GM19023 (cell line): ENCODE measurements around the gene SUMF1.
A peak's percentile ranks its signal among the peaks of the same experiment; 100 is the strongest.

Source experiments
- ATAC-seq: cut with Tn5 transposase; IDR thresholded peaks from one replicate; pipeline ENCODE4 v1.9.1; 2021; ENCODE audit warnings: mild to moderate bottlenecking, moderate library complexity; ENCODE audit not compliant: unreplicated experiment

SUMF1 gene

DNA sequence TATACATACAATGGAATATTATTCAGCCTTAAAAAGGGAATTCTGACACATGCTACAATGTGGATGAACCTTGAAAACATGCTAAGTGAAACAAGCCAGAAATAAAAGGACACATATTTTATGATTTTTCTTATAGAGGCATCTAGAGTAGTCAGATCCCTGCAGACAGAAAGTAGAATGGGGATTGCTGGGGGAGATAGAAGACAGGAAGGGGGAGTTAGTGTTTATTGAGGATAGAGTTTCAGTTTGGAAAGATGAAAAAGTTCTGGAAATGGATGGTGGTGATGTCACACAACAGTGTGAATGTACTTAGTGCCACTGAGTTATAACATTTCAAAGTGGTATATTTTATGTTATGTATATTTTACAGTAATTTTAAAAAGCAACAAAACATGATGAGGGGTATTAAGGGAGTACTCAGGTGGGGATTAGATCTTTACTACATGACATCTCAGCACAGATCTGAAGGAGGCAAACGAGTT, 30.8 kb upstream of the SUMF1 start:
- ATAC-seq = no peak

DNA sequence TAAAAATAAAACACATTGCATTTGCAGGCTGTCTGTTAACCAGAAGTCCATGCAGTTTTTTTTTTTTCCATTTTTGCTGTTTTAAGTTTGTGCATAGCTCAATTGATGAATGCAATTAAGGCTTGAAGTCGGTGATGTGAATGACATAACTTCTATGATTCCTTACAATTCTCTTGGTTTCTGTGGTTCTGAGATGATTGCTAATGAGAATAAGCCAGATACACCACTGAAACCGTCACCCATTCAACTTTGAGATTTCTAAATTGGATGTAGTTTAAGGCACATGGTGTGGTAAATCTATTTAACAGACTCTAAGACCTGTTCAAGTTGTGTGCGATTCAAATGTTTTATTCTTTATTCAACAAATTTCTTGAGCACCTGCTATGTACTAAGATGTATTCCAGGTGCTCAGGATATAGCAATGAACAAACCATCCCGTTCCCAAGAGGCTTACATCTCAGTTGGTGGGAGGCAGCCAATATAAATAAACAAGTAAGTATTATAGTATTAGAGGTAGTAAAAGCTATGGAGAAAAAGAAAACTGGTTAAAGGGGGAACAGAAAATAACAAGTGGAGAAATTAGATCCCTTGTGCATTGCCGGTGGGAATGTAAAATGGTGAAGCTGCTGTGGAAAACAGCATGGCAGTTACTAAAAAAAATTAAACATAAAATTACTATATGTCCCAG, 30.1 kb upstream of the SUMF1 start:
- ATAC-seq = no peak

DNA sequence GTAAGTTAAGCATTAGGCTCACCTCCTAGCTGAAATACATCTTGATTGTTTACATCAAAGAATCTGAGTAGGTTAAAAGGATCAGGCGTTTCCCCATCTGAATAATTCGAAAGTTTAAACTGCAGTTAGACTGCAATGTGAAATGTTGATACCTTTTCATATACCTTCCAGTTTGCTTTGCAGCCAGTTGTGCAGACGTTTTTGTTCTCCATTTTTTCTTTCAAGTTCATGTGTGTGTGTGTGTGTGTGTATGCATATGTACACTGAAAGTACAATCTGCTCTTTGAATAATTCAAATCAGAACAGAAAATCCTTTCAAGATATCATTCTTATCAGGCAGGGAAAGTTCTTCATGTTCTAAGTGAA, 29.0 kb upstream of the SUMF1 start:
- ATAC-seq = no peak

DNA sequence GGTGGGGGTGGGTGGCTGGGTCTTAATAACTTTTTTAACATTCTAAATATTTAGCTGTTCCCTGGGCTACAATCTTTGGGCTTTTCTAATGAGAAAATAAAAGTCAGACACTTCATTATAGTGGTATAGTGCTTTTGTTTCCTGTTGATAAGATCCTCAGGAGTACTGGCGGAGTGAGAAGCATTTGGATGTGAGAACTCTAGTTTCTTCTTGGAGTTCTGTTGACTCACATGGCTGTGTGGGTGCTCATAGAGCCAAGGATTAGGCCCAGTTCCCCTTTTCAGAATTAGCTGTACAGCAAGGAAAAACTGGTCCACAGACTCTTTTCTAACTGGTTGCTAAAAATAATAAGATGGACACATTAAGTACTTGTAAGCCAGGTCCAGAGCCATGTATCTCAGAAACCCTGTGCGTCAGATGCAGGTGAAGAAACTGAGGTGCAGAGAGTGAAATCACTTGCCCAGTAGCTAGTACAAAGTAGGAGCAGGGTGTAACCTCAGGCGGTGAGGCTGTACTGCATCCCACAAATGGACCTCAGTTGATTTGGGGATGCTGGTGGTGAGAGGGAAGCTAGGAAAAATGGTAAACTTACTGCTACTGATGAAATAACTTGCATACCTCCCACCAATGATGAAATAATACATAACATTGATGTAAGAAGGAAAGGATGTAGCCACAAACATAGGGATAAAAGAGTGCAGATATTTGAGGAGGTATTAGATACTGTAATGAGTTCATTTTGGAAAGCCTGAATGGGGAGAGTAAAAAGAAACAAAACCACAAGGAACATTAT, 28.4 kb upstream of the SUMF1 start:
- ATAC-seq = no peak

DNA sequence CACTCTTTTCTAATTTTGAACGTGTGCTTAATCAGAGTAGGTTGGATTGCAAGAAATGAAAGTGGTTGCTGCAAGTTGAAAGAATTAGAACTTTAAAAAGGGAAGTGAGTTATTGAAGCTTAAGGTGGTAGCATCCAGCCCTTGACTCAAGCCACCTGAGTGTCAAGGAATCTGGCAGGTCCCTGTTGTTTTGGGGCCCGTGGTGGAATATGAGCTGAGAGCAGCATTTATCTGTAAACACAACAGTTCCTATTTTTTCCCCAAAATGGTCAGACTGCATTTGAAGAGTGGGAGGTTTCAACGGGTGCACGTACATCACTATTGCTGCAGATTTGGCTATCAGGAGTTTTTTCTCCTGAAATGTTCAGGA, 27.8 kb upstream of the SUMF1 start:
- no peak for ATAC-seq

DNA sequence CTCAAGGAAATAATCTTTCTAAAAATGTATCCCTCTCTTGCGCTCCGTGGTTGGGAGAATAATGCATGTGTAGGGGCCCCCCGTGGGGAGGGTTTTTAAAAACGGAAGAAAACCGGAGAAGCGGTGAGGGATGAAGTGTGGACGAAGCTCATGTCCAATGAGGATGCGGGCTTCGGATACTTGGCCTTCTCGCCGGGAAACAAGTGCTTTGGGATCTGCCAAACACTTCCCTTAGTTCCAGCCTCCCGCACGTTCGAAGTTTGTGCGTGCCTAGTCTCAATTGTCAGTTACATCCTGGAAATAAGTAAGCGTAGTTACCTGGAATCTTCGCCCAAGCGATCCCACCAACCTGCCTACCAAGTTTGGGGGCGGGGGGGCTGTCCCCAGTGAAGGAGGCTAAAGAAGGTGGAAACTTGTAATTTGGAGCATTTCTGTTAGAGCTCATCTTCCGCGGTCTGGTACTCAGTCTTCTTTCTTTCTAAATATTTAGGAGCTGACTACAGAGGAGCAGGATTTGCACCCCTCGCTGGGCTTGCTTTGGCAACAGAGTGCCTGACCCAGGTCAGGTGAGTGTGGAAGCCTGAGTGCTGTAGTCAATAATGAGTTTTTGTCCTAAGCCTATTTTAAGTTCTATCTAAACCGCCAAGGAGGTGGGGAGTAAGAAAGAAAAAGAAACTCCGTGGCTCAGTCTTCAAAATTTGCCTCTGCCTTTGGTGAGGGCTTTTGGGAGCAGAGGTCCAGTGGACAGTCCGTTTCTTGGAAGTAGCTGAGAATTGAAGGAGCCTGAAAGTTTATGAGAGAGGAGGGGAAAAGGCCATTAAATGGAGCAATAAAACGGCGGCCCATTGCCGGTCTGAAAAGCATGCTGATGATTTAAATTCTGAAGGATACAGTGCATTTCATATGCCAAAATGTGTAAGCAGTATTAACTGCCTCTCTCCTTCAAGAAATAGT, 27.1 kb upstream of the SUMF1 start:
- ATAC-seq = no peak

DNA sequence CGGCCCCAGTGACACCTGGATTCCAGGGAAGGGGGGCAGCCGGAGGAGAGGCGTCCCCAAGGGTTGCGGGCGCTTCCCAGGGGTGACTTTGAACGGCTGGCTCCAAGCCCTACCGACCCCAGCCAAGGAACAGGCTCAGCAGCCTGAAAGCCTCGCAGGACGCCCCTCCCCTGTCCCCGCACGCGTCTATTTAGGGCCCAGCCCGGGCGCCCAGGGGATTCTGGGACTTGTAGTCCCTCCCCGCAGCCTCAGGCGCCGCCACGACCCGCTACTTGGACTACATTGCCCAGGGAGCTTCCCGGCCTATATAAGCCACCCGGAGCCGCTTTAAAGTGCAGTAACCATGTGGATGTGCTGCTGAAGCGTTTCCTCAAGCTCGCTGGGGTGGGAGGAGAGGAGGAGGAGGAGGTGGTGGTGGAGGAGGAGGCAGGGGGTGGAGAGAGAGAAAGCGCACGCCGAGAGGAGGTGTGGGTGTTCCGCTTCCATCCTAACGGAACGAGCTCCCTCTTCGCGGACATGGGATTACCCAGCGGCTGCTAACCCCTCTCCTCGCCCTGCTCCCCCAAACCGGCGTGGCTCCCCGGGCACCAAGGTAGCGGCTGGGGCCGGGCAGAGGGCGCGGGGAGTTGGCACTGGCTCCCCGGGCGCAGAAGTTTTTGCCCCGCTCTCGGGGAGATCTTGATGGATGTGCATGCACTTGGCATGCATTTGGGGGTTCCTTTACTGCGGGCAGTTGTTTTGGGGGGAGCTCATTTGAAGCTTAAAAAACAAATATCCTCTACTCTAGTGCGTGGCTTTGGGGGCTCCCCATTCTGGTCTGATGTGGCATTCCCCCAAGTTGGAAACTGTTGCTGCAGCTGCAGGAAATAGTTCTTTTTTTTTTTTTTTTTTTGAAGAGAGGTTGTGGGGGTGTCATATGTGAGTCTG, 26.2 kb upstream of the SUMF1 start, which contains the start of gene ITPR1:
Gene ITPR1 (plus strand): TSS at position 335 of the 927 bp plus-strand sequence. CDS start 23,144 bp downstream, outside the sequence.
- peak; percentile 95 for ATAC-seq

DNA sequence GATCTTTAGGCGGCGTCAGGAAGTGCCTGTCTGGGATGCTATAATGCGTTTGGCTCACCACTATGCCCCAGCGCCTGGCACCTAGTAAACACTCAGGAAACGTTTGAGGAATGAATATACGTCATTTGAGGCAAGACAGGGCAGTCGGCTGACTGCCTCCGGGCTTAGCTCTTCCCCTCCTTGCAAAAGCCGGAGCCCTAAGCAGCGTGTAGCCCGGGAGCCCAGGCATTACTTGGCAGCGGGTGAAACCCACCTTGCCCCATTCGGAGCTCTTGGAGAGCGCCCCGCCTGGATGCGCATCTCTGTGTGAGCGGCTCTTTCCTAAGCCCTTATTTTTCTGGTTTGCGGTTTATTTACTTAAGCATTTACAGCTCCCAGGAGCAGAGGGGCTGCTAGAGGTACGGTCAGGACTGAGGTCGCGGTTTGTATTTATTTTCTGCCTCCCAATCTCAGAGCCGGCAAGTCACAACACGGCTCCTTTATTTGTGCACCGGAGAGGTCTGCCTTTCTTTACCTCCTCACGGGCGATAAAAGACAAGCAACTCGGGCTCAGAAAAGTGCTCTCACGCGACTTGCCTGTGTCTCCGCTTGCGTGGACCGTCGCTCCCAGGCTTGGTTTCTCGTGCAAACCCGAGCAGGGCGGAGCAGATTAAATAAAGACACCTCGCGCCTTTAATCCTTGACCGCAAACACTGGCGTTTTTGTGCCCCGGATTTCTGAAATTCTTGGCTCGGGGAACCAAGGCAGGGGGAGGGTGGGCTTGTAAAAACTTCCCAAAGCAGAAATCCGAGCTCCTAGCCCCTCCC, 25.3 kb upstream of the SUMF1 start:
- peak; percentile 15 for ATAC-seq

DNA sequence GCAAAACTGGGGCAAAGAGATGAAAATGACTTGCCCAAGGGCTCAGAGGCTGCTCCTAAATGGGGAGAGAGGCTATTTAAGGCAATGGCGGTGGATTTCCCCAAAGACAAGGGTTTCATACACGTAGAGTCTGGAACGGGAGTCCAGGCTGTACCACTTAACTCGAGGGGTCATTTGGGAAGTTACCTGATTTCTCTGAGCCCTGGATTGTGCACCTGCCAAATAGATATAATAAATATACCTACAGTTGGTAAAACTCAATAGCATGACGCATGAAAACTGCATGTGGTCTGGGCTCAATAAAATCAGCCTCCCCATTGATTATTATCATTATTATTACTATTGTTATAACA, 24.8 kb upstream of the SUMF1 start:
- ATAC-seq = no peak

DNA sequence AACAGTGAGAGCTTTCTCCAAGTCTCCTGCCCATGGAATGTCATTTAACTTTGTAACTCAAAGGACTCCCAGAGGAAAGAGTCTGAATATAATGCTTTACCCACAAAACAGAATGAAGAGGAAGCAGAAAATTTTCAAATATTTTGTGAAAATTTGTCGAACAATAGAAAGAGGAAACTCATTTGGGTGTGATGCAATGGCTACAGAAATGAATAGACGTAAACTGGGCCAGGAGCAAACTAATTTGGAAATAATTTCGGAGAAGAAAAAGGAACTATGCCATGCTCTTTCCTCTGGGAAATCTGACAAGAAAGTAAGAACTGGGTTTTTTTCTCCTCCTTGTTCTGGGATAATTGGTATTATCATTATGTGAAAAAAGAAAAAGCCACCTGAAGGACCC, 11.2 kb upstream of the SUMF1 start:
- no peak for ATAC-seq

DNA sequence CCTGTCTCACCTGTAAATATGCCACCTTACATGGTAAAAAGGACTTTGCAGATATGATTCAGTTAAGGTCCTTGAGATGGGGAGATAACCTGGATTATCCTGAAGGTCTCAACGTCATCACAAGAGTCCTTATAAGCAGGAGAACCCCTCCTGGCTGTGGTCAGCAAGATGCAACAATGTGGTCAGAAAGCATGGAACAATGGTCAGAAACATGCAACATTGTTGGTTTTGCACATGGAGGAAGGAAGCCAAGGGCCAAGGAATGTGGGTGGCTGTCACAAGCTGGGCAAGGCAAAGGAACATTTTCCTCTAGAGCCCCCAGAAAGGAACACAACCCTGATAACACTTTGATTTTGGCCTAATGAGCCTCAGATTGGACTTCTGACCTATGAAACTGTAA, 9.4 kb upstream of the SUMF1 start:
- no peak for ATAC-seq

DNA sequence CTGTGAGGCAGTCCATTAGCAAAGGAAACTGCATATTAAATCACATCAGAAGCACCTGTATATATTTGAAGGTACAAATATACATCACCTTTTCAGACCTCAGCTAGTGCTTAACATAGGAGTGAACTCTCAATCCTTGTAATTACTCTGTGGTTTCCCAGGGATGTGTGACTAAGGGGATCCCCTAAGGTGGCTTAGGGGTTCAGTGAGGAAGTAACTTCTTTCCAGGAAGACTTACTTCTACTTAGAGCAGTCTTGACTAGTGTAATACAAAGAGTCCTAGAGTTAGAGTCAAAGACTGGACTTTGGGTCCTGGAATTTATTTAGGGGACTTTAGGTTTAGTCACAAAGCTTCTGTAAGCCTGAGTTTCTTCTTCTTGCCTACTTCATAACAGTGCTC, 8.7 kb upstream of the SUMF1 start:
- no peak for ATAC-seq

DNA sequence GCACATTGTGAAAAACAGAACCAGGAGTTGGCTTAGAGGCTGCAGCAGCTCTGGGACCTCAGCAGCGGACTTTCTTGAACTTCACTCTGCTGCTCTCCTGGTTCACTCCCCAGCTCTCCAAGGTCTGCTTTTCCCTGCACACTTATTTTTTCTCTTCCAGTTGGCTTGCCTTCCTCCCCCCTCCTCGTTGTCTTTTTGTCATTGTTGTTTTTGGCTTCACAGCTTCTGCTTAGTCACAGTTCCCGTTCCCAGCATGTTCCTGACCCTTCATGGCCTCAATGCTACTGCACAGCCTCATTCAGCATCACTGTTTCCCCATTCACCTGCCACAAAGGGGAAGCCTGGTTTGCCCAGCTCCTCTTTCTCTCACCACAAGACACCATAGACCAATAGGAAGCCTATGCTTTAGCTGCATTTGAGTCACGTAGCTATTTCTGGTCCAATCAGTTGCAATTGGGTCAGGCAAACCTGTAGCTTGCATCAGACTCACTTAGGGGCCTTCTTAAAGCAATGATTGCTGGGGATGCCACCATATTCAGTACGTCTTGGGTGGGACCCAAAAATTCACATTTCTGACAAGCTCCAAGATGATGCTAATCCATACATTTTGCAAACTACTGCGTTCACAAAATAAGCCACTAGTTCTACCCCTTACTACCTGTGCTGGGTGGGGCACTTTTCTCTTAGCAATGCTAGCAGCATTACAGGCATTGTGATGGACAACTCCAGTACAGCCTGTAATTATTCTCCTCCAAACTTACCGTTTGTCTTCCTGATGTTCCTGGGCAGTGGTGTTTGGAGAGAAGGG, 7.8 kb upstream of the SUMF1 start:
- ATAC-seq = peak; percentile 45

DNA sequence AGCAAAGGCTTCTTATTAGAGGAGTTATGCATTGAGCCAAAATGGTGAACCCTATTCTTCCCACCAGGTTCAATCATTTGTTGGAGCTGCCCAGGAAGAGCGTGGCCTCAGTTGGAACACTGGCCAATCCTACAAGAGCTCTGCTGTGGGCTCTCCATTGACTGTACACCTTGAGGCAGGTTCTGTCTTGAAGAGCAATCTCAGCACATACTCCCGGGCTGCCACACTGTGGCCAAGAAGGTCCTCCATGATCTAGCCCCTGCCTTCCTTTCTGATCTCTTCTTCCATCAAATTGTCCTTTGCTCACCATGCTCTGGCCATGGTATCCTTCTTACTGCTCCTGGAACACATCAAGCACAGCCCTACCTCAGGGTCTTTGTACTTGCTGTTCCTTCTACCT, 5.7 kb upstream of the SUMF1 start:
- ATAC-seq = no peak

DNA sequence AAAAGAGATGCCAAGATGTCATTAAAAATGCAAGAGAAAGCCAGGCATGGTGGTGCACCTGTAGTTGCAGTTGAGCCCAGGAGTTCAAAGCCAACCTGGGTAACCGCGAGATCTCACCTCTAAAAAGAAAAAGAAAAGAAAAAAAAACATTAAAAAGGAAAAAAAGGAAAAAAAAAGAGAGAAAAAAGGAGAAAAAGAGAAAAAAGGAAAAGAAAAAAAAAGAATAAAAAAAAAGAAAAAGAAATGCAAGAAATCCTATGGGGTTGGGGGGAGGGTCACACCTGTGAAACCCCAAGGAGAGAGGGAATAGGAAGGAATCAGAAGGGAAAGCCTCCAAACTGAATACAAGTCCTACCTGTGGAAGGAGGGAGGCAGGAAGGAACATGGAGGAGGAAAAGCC, 5.2 kb upstream of the SUMF1 start:
- ATAC-seq = no peak

DNA sequence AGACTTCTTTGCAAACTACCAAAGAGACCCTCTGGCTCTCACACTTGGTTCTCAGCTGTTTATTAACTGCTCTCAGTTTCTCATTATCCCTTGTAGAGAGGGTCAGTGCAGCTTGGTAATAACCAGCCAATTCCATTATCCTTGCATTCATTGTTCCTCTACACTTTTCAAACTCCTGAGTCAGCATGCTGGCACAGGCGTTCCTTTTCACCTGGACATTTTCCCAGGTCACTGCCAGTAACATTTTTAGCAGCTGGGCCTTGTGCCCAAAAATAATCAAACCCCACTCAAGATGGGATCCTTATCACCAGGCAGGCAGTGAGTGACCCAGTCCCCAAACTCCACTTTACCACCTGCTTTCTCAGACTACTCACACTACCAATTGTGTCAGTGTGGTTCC, 4.8 kb upstream of the SUMF1 start:
- no peak for ATAC-seq

DNA sequence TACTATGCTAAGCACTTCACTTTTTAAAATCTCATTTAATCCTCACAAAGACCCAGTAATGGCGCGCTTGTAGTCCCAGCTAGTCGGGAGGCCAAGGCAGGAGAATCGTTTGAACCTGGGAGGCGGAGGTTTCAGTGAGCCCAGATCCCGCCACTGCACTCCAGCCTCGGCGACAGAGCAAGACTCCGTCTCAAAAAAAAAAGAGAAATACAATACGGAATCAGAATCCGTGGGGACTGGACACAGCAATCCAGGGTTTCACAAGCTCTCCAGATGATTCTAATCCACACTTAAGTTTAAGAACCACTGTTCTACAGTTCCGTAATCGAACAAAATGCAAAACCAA, 426 bp upstream of the SUMF1 start:
- ATAC-seq = no peak

DNA sequence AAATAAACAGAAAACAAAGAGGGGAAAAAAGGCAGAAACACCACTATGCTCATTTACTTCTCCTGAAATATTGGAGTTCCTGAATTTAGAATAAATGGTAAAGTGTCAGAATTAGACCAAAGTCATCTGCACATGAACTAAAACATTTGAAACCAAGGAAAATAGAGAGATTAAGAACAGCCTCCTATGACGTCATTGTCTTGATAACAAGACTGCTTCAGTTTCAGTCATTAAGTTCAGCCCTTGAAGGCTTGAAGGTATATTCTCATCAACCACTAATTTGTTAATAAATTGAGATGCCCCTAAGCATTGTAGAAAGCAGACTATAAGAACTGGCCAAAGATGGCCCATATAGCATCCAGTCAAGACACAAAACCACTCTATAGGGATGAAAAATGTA, 2.5 kb downstream of the SUMF1 start:
- ATAC-seq = no peak
